GM12873 (cell line): ENCODE results near the gene TMEM234.

Source experiments
- TF ChIP-seq, protein P1 (sequence below): IDR thresholded peaks from 2 replicates; pipeline ENCODE4 v1.5.1; 2012; ENCODE audit warnings: low read depth, mild to moderate bottlenecking, moderate library complexity, low read length, control low read depth; ENCODE audit not compliant: insufficient read depth; ENCODE audit errors: missing control alignments

TMEM234 gene

DNA sequence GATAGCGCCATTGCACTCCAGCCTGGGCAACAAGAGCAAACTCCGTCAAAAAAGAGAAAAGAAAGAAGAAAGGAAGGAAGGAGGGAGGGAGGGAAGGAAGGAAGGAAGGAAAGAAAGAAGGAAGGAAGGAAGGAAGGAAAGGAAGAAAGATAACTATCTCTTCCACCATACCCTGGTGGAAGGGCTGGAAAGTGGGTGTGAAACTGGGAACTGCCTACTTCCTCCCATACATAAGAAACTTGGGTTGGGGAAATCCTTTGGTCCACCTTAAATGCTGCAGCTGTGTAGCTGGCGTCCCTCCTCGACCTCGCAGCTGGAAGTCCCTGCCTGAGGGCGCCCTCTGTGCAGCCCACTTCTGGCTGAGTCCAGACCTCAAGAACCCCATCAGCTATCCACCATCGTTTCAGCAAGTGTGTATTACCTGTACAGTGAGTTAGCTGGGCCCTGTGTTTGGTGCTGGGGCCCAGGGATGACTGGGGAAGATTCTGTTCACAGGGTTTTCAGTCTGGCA is 20.2 kb upstream of the TMEM234 start:
- TF ChIP-seq, protein P1, sequence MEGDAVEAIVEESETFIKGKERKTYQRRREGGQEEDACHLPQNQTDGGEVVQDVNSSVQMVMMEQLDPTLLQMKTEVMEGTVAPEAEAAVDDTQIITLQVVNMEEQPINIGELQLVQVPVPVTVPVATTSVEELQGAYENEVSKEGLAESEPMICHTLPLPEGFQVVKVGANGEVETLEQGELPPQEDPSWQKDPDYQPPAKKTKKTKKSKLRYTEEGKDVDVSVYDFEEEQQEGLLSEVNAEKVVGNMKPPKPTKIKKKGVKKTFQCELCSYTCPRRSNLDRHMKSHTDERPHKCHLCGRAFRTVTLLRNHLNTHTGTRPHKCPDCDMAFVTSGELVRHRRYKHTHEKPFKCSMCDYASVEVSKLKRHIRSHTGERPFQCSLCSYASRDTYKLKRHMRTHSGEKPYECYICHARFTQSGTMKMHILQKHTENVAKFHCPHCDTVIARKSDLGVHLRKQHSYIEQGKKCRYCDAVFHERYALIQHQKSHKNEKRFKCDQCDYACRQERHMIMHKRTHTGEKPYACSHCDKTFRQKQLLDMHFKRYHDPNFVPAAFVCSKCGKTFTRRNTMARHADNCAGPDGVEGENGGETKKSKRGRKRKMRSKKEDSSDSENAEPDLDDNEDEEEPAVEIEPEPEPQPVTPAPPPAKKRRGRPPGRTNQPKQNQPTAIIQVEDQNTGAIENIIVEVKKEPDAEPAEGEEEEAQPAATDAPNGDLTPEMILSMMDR: no peak

GRCh38 chr1:32241001-32241763 is 19.0 kb upstream of the TMEM234 start:
- TF ChIP-seq, protein P1: no peak

GRCh38 chr1:32240140-32240951 is 18.2 kb upstream of the TMEM234 start:
- TF ChIP-seq, protein P1: peak; percentile 4

GRCh38 chr1:32239790-32240139 is 17.6 kb upstream of the TMEM234 start:
- TF ChIP-seq, protein P1: no peak

DNA sequence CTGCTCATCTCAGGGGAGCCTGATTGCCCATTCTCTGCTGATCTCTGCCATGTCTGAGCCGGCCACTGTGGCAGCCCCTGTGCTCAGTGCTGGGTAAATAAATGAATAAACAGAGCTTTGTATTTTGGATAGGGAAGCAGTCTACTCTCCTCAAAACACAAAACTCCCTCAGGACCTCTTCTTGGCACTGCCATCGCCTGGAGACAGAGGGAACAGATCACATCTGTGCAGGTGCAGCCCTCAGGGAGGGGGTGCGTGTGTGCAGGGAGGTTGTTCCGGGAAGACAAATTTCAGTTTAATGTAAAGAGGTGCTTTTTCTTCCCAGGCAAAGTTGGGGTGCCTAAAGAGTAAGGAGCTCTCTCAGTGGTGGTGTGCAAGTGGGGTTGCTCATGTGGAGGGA is 17.2 kb upstream of the TMEM234 start:
- TF ChIP-seq, protein P1: no peak

DNA sequence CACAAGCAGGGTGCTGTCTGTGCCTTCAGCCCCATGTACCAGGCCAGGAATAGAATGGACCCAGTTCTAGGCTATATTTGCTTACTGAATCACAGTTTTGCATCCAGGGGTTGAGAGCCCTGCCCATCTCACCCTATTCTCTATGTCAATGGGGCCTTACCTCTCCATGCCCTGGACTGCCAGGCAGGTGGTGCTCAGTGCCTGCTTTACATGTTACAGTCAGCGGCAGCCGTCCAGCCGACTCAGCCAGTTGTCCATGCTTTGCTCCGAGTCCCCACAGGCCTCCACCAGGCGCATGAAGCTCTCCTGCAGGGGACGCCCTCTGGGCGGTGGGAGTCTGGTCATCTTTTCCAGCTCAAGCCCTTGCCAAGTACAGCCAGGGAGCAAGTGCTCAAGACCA is 12.6 kb upstream of the TMEM234 start:
- TF ChIP-seq, protein P1: no peak
